ENCODE results near the gene ARMH4. TPM values are rescaled to one million over a fixed set of nuclear protein-coding genes. Genes with fewer than 3 reads are reported as not detected.

Gene ARMH4
- total RNA-seq, 1 donor from 2014 or later, result 6.4 TPM

DNA sequence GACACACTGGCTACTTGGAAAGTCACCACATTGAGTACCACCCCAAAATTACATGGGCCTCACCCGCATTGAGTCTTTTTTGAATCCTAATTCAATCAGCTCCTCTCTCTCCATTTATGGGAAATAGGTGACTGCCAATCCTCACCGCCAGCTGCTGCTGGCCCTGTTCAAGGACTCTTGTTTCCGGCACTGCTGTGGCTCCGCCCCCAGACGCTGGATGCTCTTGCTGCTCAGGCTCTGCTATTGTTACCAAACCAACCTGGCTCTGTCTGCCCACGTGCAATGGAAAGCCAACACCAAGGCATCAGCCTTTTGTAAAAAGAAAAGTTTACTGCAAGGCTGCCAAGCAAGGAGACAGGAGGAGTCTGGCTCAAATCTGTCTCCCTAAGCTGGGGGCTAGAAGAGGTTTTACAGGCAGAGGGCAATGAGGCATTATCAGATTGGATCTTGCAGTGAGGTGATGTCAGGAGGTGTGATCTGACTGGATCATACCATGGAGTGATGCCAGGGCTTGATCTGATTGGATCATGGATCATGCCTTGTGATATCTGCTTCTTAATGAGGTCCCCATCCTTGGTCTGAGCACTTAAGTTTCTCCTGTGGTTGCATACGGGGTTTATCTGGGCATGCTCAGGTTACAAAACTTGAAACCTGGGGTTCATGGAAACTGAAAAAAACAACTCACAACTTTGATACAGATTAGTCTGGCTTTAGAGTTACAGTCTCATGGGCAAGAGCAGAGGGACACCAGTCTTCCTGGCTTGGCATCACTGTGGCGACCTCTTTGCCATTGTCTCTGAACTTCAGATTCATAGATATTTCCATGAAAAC, 169.0 kb downstream of the ARMH4 start:
- intact Hi-C loops (cut with DNase I), result no loop called here
- DNase-seq (ENCODE audit: low spot score), result no peak

DNA sequence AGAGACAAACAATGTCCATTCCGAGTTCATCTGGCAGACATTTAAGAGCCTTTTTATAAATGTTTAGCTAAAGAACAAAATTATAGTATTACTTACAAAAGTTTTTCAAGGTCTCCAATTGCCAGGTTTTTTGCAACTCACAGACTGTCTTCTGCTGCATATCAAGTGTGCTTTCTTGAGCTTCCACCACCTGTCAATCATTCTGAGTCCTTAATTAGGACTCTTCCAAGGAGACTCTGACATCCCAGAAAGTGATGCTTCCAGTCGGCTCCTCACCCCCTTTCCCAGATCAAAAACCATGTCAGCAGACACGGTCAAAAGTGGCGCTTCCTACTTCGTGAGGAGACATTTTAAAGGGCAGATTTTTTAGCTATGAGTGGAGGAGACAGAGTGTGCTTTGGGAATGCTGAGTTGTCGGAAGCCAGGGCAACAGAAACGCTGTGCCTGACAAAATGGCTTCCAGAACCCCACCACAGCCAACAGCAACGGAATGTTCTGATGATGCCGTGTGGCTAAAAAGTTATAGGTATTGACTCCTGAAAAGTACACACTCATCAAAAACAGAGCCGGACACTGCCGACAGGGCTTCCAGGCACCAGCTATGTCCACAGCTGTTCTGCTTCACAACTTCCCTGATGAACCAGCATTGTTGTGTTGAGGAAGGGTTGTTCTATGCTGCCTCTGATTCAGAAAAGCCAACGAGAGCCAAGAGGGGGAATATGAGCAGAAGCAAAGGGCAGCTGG, 170.0 kb downstream of the ARMH4 start:
- intact Hi-C loops (cut with DNase I), result no loop called here
- DNase-seq (ENCODE audit: low spot score), result no peak

DNA sequence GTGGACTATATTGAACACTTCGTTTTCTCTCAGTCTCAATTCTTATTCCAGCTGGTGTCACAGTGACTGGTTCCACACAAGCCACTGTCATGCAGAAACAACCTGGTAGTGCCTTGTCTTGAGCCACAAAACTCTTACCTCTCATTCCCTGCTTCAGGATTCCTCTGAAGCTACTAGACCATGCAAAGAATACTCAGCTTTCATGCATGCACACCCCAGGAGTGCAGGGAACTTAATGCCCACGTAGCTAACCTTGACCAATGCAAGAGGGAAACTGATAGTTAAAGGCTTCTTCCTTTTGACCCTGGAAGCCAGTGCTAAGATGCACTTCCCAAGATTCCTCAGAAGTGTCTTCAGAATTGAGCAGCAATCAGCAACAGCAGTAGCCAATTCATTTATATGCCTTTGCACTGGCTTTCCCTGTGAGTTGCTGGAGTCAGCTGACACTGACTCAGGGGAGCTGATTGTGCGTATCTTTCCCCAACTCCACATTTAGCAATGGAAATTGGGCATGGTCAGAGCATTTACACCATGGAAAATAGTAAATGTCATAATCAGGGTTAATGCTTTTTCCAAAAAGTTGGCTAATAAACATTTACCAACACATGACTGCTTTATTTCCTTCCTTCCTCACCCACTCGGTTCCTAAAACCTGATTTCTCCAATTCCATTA, 172.5 kb downstream of the ARMH4 start:
- no peak for DNase-seq (ENCODE audit: low spot score)
- intact Hi-C loops (cut with DNase I), result no loop called here

DNA sequence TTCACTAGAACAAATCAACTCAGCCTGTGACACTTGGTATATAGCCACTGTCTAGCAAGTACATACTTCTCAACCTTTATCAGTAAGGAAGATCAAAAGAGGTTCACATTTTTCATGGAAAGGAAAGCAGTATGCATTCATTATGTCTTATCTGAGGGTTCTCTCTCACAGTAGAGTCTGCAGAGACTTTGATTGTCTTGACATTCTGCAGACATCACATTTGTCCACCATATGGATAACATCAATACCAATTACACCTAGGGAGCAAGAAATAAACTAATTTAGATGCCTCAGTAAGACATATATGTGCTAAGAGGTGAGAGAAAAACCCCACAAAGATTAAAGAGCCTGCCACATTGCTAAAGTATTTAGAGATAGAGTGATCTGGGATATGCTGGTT, 175.3 kb downstream of the ARMH4 start:
- no peak for DNase-seq (ENCODE audit: low spot score)
- intact Hi-C loops (cut with DNase I), result no loop called here

DNA sequence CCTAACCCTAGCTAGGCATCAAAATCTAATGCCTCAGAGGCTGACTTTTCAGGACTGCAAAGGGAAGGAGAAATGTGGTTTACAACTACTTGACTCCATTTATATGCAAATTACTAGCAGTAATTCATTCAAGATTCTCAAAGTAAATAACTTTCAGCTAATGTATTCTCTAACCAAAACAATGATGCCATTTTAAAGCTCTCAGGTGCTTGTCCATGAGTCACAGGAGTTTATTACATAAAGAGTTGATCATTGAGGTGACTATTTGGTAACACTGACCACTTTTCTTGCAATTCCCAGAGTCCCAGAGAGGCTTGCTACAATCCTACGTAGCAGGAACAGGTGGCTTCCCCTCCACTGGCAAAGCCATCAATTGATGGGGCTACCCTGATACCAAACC, 177.1 kb downstream of the ARMH4 start:
- no peak for DNase-seq (ENCODE audit: low spot score)
- intact Hi-C loops (cut with DNase I), result no loop called here

DNA sequence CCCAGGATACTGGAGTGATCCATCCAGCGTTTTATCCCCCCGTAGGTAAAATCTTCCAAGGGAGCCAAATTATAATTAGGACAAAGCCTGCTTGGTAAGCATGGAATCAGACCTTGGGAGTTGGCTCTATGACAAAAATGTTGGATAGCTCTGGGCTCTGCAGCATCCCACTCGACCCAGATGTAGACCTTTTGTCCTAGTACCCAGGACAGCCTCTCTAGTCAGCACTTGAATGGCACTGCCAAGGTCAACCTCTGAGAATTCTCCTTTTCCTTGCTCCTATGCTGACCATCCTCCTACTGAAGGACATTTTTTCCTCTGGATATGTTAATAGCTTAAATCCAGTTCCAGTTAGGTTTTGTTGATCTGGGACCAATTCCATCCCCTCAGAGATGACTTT, 181.4 kb downstream of the ARMH4 start:
- no peak for DNase-seq (ENCODE audit: low spot score)
- intact Hi-C loops (cut with DNase I), result no loop called here

DNA sequence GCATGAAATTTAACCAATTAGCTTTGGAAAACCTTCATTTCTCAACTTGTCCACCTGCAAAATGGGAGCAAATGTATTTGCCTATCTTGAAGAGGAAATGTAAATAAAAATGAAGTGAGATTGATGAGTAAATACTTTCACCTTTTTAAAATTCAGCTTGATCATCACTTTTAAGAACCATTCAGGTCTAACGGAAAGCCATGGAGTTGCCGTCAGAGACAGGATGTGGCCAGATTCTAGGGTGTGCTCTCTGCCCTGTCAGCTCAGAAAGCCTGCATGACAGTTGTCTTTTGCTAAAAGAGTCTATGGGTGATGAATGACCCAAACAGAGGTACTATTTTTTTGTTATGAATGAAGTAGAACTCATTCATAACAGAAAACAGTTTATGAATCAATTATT, 181.8 kb downstream of the ARMH4 start:
- intact Hi-C loops (cut with DNase I), result no loop called here
- no peak for DNase-seq (ENCODE audit: low spot score)

DNA sequence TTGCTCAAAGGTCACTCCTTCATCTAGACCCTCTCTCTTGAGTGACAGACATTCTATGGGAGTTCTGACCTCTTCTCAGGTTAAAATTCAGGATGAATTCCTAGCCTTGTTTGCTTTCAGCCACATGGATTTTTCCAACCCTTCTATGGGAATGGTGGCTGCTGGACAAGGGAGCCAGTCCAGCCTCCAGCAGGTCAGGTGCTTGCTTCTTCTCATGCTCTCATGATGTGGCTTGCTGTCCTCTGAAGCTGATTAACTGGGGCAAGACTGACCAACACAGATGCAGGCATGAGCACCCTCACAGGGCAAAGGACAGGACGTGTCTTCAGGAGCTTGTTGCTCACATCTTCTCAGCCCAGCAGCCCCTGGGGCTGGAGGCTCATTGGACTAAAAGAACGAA, 188.9 kb downstream of the ARMH4 start:
- intact Hi-C loops (cut with DNase I), result no loop called here
- no peak for DNase-seq (ENCODE audit: low spot score)

DNA sequence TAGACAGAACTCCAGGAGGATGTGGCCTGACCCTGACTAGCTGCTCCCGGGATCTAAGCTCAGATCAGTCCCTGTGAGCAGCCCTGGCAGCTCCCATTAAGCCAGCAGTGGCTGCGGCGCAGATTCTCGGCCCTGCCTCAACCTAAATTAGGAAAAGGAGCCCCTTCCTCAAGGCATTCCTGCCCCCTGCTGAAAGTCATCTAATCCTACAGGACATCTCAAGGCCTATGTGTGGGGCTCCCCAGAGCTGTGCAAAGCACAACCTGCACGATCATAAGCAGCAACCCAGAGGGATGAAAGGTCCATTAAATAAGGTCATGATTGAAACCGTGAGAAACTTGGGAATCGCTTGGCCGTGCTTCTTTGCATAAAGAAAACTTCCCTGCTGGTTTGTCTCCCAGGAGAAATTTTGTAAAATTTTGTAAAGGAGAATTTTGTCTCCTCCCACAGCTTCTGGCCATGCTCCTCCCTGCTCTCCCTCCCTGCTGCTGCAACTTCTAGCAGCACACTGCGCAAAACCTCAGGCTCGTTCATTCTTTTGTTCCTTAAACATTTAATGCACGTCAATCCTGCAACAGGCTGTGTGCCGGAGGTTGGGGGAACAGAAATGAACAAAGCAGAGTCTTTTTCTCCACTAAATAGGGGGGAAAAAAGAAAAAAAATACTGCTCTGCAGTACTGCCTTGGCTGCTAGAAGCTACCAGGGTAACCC, 189.5 kb downstream of the ARMH4 start:
- intact Hi-C loops (cut with DNase I), result no loop called here
- DNase-seq (ENCODE audit: low spot score), result no peak

DNA sequence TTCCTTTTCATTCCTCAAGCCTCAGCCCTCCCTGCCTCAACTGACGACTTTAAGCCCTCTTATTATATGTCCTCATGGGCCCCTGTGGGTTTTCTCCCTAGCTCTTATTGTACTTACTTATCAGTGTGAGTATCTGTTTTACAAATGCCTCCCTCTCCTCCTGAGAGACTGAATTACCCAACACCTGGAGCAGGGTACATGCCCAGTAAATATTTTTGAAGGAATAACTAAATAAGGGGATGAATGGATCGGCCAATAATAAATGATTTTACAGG, 190.3 kb downstream of the ARMH4 start:
- no peak for DNase-seq (ENCODE audit: low spot score)
- intact Hi-C loops (cut with DNase I), result no loop called here

DNA sequence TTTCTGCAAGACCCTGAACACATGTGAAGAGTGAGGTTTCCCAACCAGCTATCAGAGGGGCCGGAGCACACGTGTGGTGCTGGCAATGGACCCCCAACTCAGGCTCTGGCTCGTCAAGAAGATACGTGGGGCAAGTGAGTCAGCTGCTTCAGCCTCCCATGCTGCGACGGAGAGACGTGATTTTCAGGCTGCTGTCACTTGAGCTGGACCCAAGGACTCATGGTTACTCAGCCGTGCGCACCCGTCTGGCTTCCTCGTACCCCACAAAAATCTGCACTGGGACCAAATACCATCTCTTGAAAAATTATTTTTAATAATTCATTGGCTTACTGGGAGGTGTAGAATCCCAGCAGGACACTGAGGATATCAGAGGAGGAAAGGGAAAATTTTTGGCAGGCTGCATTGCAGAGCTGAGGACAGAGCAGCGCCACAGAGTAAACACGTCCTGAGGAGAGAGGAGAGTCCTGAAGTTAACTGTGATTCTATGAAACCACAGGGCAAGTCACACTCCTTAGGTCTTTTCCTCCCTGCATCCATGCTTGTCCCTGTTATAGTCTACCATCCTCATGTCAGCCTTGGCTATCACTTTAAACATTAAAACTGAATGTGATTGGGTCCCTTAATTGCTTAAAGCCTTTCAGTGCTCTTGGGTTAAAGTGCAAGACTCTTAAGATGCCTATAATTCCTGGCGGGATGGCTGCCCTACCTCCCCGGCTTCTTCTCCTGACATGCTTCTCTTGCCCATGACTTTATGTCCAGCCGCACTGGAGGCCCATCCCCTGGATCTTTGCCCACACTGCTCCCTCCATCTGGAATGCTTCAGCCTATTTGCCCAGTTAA, 190.8 kb downstream of the ARMH4 start:
- no peak for DNase-seq (ENCODE audit: low spot score)
- intact Hi-C loops (cut with DNase I), result no loop called here

DNA sequence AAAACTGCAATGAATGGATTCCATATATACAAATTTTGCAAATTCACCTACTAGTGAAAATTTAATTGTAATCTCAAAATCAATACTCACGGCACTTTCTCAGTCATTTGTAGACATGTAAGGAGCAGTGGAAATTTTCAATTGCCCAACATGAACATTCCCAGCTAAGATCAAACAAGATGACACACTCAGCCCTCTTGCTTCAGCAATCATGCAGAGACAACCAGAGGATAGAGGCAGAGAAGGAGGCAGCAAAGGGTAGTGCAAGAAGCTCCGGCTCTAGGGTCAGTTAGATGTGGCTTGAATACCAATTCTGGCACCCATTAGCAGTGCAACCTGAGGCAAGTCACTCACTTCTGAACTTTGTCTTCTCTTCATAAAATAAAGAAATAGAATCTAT, 194.6 kb downstream of the ARMH4 start:
- intact Hi-C loops (cut with DNase I), result no loop called here
- no peak for DNase-seq (ENCODE audit: low spot score)

Other genes with a start within 250 kb of the ARMH4 start
- gene ACTR10, start 47.9 kb upstream of the ARMH4 start, total RNA-seq, result 68.5 TPM
- 118 TPM for gene PSMA3, start 92.6 kb upstream of the ARMH4 start, total RNA-seq
- 22.2 TPM for gene ARID4A, start 146.3 kb upstream of the ARMH4 start, total RNA-seq
- gene TOMM20L, start 243.7 kb upstream of the ARMH4 start, total RNA-seq, result not detected